Brain microvascular endothelial cell (primary cell): ENCODE data around the gene GLP1R.

Source experiments
- DNase-seq: peaks from one replicate; pipeline ENCODE4 v3.0.0-alpha.2; 2020
- H3K27ac ChIP-seq: fragments of 250-450 bp; sonication (Bioruptor Pico); 2 replicates; pipeline ENCODE4 v1.5.1; 2020; ENCODE audit warnings: mild to moderate bottlenecking, moderate library complexity
- H3K27me3 ChIP-seq: fragments of 250-450 bp; sonication (Bioruptor Pico); replicated peaks from 2 replicates; pipeline ENCODE4 v1.5.1; 2020; ENCODE audit warnings: mild to moderate bottlenecking
- H3K36me3 ChIP-seq: fragments of 250-450 bp; sonication (Bioruptor Pico); replicated peaks from 2 replicates; pipeline ENCODE4 v1.5.1; 2020; ENCODE audit warnings: mild to moderate bottlenecking
- H3K4me3 ChIP-seq: 2 replicates; pipeline ENCODE4 v1.5.1; 2011; ENCODE audit warnings: low read depth, mild to moderate bottlenecking, control low read depth, low read length, moderate library complexity
- in situ Hi-C: cut with HindIII; loops from 2 replicates; pipeline ENCODE4 v1.10.0; 2017; ENCODE audit warnings: low sequenced_read_pairs, low pct_ligation_motif_present
- TF ChIP-seq, protein P1 (sequence below): IDR thresholded peaks from 2 replicates; pipeline ENCODE4 v1.5.1; 2011; ENCODE audit warnings: low read depth, mild to moderate bottlenecking, moderate library complexity, low read length, control low read depth, inconsistent platforms; ENCODE audit errors: missing control alignments

The GLP1R gene

DNA sequence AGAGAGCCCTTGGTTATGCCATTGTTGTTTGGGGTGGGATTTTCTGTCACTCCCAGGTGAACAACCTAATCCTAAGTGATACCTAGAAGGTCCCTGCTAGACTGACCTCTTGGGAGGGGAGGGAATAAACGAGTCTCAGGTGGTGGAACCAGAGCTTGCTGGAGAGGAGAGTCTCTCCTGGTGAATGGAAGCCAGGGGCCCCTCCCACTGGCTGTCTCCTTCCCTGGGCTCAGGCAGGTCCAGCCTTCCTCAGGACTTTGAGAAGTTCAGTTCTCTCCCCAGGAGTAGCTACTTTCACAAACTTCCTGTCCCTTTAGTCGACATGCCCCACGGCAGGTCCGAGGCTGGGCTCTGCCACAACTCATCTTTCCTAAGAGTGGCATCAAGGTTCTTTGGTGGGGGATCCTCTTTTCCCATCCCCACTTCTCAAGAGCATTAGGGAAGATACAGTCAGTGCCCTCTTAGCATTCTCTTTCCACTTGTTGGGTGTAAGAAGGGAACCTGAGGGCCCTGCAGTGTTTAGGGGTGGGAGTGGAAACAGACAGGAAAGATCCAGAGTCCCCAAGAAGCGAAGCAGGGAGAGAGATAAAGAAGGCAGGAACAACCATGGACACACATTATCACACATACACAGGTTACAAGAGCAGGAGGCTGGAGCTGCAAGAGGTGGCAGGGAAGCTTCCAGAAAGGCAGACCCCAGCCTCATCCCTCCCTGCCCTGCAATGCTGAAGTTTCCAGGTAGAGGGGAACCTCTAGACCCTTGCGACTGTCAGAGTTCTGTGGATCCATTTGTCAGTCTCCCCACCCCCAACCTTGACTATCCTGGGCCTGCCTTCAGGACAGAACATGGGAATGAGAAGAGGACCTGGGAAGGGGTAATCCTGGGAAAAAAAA, 900 bp upstream of the GLP1R start:
- TF ChIP-seq, protein P1, sequence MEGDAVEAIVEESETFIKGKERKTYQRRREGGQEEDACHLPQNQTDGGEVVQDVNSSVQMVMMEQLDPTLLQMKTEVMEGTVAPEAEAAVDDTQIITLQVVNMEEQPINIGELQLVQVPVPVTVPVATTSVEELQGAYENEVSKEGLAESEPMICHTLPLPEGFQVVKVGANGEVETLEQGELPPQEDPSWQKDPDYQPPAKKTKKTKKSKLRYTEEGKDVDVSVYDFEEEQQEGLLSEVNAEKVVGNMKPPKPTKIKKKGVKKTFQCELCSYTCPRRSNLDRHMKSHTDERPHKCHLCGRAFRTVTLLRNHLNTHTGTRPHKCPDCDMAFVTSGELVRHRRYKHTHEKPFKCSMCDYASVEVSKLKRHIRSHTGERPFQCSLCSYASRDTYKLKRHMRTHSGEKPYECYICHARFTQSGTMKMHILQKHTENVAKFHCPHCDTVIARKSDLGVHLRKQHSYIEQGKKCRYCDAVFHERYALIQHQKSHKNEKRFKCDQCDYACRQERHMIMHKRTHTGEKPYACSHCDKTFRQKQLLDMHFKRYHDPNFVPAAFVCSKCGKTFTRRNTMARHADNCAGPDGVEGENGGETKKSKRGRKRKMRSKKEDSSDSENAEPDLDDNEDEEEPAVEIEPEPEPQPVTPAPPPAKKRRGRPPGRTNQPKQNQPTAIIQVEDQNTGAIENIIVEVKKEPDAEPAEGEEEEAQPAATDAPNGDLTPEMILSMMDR = no peak
- Histone ChIP-seq H3K36me3 (no peaks in the 10 kb centered on the region), H3K27me3 (peaks cover 26% of the 10 kb centered on the region), H3K27ac (no peak overlapping the region), H3K4me3 (no peak overlapping the region)
- no peak for DNase-seq
- in situ Hi-C loops = no loop called here

DNA sequence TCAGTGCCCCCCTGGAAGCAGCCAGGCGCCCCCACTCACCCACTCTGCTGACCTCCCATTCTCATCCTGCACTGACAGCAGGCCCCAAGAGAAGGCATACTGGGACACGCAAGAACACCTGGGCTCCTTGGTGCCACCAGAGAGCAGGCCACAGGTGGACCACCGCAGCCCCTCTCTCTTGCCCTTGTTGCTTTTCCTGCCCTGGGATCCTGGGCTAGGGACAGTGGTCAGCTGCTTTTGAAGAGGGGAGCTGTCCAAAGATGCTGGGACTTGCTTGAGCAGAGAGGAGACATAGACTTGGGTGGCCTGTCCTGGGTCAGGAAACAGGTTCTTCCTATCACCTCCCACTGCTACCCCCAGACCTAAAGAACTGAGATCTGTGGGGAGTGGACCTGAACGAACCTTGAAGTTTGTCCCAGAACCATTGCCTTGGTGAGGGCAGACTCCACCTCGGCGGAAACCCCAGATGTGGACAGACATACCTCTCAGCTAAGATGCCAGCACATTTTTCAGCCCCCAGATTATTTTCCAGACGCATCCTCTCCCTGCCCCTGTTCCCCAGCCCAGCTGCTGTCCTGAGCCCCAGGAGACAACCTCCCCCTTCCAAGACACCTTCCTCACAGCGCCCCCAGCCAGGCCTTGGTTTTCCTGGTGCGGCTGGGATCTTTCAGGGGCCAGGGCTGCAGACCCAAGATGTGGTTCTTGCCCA, 1.1 kb downstream of the GLP1R start:
- Histone ChIP-seq H3K27me3 (peaks cover 26% of the 10 kb centered on the region), H3K36me3 (no peaks in the 10 kb centered on the region), H3K4me3 (no peak overlapping the region), H3K27ac (no peak overlapping the region)
- TF ChIP-seq, protein P1 = no peak
- no peak for DNase-seq
- in situ Hi-C loops = no loop called here

DNA sequence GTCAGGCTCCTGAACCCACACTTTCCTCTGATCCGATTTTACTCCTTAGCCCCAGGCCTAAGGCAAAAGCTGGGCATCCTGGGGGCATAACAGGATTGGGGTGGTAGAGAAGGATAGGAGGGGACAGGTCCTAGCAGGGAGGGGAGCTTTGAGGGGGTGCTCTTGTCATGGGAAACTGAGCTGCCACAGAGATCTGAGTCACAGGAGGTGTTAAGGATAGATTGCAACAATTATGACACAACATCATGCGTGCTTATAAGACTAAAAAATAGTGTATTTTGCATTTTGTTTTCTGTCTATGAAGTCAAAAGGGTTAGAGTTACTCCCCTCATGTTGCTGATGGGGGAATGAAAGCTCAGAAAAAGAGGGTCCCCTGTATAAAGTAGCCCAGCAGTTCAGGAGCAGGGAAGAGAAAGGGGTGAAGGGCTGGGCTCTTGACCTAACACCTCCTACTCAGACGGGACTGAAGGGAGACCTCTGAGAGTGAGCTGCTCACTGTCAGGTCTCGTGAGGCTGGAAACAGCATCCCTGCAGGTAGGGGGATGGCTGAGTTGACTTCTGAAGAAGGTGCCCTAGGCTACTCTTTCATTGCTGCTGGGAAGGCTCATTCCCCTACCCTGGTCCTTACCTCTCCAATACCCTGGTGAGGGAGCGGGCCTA, 2.0 kb downstream of the GLP1R start:
- DNase-seq = no peak
- TF ChIP-seq, protein P1 = no peak
- H3K4me3 ChIP-seq = no peak overlapping the region
- peaks cover 26% of the 10 kb centered on the region for H3K27me3 ChIP-seq
- H3K27ac ChIP-seq = no peak overlapping the region
- H3K36me3 ChIP-seq = no peaks in the 10 kb centered on the region
- in situ Hi-C loops = no loop called here

DNA sequence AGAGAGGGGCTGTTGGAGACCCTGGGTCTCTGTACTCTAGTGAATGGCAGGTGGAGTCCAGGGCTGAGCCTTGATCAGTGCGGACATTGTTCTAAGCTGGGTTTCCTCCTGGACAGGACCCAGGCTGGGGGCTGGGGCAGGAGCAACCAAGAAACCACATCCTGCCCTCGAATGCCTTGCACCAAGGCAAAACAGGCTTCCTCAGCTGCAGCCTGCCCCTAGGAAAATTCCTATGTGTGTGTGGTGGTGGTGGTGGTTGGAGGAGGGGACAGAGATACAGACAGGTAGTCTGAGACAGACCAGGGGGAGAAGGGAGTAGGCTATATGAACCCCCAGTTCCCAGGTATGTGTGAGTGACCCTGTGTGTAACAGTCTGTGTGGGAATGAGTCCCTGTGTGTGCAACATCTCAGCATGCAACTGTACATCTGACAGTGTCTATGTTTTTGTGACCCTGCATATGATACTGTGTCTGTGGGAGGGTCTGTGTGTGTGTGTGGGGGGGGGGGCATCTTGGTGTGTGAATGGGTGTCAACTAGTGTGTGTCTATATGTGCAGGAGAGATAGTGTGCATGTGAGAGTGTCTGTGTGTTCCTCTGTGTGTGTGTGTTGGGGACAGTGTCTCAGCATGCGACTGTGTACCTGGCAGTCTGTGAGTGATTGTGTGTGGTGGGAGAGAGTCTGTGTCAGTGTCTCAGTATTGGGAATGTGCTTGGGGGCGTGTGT, 3.0 kb downstream of the GLP1R start:
- no peak for DNase-seq
- in situ Hi-C loops = no loop called here
- Histone ChIP-seq H3K4me3 (no peak overlapping the region), H3K27me3 (peaks cover 26% of the 10 kb centered on the region), H3K27ac (no peak overlapping the region), H3K36me3 (no peaks in the 10 kb centered on the region)
- TF ChIP-seq, protein P1 = no peak

DNA sequence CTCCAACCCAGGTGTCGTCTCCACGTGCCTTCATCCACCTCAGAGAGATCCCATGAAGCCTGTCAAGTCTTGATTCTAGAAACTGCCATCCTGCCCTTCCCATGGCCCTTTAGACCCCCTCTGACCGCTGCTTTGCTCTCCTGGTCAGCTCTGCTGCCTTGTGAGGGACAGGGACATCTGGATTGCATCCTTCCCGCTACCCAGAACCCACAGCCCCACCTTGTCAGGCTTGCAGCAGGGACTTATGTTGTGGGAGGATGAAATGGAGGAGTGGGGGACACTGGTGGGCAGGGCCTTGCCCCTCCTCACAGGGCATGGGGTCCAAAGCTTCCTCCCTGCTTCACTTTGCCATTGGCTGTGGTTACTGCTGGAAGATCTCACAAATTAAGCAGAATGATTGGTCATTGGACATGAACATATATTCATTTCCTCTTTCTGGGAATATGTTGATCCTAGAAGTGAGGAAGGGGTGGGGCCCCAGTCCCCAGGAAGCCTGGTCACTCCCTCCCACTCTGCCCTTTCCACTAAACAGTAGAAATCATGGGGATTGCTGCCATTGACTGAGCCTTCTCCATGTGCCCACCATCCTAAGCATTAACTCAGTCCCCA, 4.5 kb downstream of the GLP1R start:
- H3K4me3 ChIP-seq = no peak overlapping the region
- peaks cover 17% of the 10 kb centered on the region for H3K27me3 ChIP-seq
- TF ChIP-seq, protein P1 = no peak
- in situ Hi-C loops = no loop called here
- no peaks in the 10 kb centered on the region for H3K36me3 ChIP-seq
- no peak for DNase-seq
- no peak overlapping the region for H3K27ac ChIP-seq
